Measurements from ENCODE around the gene HNRNPA2B1.

- TF ChIP-seq CTCF (IDR thresholded peaks at IDR 0.05): no peak
- TF ChIP-seq POLR2A (IDR thresholded peaks at IDR 0.05): no peak
These were observed 4.5 kb downstream of the HNRNPA2B1 start for GRCh38 chr7:26195867-26196657.
